HUES48 (cell line): ENCODE results near the gene TRABD.
A peak's percentile ranks its signal among the peaks of the same experiment; 100 is the strongest.
"Not testable (repeated sequence)": the region's sequence is repeated elsewhere in the genome, so short reads cannot be mapped to it uniquely, and the experiment has no call there.

Experiments used
- H3K27ac ChIP-seq: one replicate; pipeline ENCODE4 v1.7.0; 2013; ENCODE audit warnings: low read depth, low read length, inconsistent platforms
- H3K27me3 ChIP-seq: 2 replicates; pipeline ENCODE4 v1.6.1; 2013; ENCODE audit warnings: mild to moderate bottlenecking, low read length; ENCODE audit not compliant: control insufficient read depth, insufficient read depth
- H3K36me3 ChIP-seq: 2 replicates; pipeline ENCODE4 v1.6.1; 2013; ENCODE audit warnings: low read length; ENCODE audit not compliant: control insufficient read depth, insufficient read depth
- H3K4me1 ChIP-seq: 2 replicates; pipeline ENCODE4 v1.6.1; 2013; ENCODE audit warnings: mild to moderate bottlenecking, low read length; ENCODE audit not compliant: control insufficient read depth, insufficient read depth
- H3K4me3 ChIP-seq: 2 replicates; pipeline ENCODE4 v1.5.1; 2013; ENCODE audit warnings: mild to moderate bottlenecking, low read depth, low read length
- H3K9ac ChIP-seq: 2 replicates; pipeline ENCODE4 v1.6.1; 2013; ENCODE audit warnings: mild to moderate bottlenecking, low read depth, low read length, moderate library complexity
- H3K9me3 ChIP-seq: 2 replicates; pipeline ENCODE4 v1.6.1; 2013; ENCODE audit warnings: low read length; ENCODE audit not compliant: control insufficient read depth, insufficient read depth

Gene TRABD

DNA sequence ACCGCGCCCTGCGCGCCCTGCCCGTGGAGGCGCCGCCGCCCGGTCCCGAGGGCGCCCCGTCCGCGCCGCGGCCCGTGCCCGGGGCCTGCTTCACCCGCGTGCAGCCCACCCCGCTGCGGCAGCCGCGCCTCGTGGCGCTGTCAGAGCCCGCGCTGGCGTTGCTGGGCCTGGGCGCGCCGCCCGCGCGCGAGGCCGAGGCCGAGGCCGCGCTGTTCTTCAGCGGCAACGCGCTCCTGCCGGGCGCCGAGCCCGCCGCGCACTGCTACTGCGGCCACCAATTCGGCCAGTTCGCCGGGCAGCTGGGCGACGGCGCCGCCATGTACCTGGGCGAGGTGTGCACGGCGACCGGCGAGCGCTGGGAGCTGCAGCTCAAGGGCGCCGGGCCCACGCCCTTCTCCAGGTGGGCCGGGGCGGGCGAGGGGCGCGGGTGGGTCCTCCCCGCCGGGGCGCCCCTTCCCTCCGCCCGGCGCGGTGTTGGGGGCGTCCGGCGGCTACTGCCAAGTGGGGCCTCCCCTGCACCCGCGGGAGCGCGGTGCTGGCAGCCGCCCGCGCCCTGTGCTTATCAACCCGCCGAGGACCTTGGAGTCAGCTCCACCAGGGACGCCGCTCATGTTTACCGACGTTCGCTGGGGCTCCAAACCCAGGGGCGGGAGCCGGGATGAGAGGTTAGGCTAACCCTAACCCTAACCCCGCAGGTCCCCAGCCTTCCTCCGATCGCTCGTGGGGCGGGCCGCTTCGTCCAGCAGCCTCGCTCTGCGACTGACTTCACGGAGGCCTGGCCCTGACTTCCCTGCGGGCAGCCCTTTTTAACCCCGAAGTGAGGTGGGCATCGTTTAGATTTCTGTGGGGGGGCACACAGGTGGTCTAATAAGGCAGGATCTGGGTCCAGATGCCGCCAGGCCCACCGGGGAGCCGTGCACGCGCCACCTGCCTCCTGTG is 15.7 kb downstream of the TRABD start:
- H3K4me3 ChIP-seq, result peak overlapping the region; percentile 79
- peak overlapping the region; percentile 24; the same call in 1 of the 2 replicates for H3K9ac ChIP-seq

DNA sequence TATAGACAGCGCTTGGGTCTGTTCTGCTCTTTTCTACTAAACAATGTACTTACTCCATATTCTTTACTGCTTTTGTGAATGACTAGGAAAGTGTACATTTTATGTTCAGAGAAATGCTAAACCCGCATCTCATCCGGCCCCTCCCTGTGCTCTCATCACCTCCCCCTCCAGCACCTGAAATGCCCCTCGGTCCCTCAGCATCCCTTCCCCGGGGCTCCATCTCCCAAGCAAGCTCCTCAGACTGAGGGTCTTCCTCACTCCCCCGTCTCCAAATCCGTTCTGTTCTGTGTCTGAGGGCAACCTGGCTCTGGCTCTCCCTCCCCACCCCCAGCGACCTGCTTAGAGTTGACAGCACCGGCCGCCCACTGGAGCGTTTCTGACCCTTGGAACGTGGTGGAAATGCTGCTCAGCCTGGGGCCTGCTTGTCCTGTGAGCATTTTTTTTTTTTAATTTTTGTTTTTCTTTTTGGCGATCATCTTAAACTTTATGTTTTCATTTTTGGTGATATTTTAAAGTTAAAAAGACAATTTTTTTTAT is 16.5 kb downstream of the TRABD start:
- Histone ChIP-seq H3K4me3 (peak overlapping the region; percentile 79), H3K36me3 (peaks cover 26% of the 10 kb centered on the region), H3K9me3 (no peaks in the 10 kb centered on the region), H3K9ac (no peak overlapping the region), H3K27ac (no peak overlapping the region), H3K4me1 (0 out of 2 replicates have a peak, but pooled peaks cover 6% of the 10 kb centered on the region), H3K27me3 (no peaks in the 10 kb centered on the region)

More for the DNA sequence above, 15.7 kb downstream of the TRABD start:
- no peaks in the 10 kb centered on the region for H3K9me3 ChIP-seq
- H3K27ac ChIP-seq, result no peak overlapping the region
- H3K36me3 ChIP-seq, result peaks cover 30% of the 10 kb centered on the region
- H3K4me1 ChIP-seq, result 0 out of 2 replicates have a peak, but pooled peaks cover 6% of the 10 kb centered on the region
- H3K27me3 ChIP-seq, result no peaks in the 10 kb centered on the region

DNA sequence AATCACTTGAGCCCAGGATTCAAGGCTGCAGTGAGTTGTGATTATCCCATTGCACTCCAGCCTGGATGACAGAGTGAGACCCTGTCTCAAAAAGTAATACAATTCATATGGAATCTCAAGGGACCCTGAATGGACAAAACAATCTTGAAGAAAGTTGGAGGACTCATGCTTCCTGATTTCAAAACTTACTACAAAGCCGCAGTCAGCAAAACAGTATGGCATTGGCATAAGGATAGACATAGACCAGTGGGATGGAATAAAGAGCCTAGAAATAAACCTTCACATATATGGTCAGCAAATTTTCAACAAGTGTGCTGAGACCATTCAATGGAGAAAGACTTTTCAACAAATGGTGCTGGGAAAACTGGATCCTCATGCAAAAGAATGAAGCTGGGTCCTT is 17.6 kb downstream of the TRABD start:
- Histone ChIP-seq H3K36me3 (peaks cover 24% of the 10 kb centered on the region), H3K9ac (no peak overlapping the region), H3K27ac (no peak overlapping the region), H3K27me3 (no peaks in the 10 kb centered on the region), H3K9me3 (no peaks in the 10 kb centered on the region), H3K4me1 (0 out of 2 replicates have a peak, but pooled peaks cover 6% of the 10 kb centered on the region), H3K4me3 (no peak overlapping the region)

DNA sequence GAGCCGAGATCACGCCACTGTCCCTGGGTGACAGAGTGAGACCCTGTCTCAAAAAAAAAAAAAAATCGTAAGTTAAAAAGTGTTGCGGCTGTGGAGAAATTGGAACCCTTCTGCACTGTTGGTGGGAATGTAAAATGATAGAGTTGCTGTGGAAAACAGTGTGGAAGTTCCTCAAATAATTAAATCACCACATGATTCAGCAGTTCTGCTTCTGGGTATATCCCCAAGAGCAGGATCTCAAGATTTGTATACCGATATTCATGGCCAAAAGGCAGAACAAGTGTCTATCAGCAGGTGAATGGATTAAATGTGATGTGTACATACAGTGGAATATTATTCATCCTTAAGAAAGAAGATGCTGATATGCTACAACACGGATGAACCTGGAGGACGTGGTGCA is 18.9 kb downstream of the TRABD start:
- no peak overlapping the region for H3K4me3 ChIP-seq
- 0 out of 2 replicates have a peak, but pooled peaks cover 4% of the 10 kb centered on the region for H3K4me1 ChIP-seq
- no peaks in the 10 kb centered on the region for H3K27me3 ChIP-seq
- H3K36me3 ChIP-seq, result peaks cover 27% of the 10 kb centered on the region
- H3K9me3 ChIP-seq, result no peaks in the 10 kb centered on the region
- no peak overlapping the region for H3K27ac ChIP-seq
- no peak overlapping the region for H3K9ac ChIP-seq

DNA sequence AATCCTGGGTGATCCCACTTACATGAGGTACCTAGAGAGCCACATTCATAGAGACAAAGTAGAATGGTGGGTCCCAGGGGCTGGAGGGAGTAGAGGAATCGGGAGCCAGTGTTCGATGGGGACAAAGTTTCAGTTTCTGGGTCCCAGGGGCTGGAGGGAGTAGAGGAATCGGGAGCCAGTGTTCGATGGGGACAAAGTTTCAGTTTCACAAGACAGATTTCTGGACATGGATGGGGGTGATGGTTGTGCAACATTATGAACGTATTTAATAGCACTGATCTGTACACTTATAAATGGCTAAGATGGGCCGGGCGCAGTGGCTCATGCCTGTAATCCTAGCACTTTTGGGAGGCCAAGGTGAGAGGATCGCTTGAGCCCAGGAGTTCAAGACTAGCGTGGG is 19.3 kb downstream of the TRABD start:
- not testable (repeated sequence) for H3K9me3 ChIP-seq, H3K27me3 ChIP-seq, H3K27ac ChIP-seq, H3K4me1 ChIP-seq, H3K9ac ChIP-seq, H3K4me3 ChIP-seq
- H3K36me3 ChIP-seq, result peaks cover 28% of the 10 kb centered on the region

DNA sequence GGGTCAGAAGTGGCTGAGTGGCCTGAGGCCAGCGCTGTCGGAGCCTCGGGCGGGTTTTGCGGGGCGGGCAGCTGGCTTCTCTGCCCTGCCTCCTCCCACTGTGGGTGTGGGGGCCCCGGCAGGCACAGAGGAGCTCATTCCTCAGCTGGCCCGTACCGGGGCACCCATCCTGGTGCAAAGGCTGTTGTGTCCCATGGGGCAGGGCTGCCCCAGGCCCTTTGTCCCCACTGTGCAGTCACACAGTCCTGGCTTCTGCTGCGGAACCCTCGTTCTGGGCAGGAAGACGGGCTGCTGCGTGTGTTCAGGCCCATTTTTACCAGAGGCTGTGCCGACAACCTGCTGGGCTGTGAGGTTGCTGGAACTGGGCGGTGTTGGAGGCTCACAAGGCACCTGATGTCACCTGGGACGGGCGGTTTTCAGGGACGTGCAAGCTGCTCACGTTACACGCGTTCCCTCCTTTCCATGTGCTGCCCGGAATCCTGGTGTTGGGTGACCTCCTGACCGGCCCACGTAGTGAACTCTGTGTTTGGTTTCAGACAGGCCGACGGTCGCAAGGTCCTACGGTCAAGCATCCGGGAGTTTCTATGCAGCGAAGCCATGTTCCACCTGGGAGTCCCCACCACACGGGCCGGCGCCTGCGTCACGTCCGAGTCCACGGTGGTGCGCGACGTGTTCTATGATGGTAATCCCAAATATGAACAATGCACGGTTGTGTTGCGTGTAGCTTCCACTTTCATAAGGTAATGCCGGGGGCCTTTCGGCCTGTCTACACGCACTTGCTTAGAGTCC is 20.3 kb downstream of the TRABD start:
- H3K27ac ChIP-seq, result no peak overlapping the region
- H3K4me1 ChIP-seq, result no peaks in the 10 kb centered on the region
- H3K9ac ChIP-seq, result no peak overlapping the region
- H3K36me3 ChIP-seq, result peaks cover 38% of the 10 kb centered on the region
- no peaks in the 10 kb centered on the region for H3K27me3 ChIP-seq
- no peaks in the 10 kb centered on the region for H3K9me3 ChIP-seq
- H3K4me3 ChIP-seq, result no peak overlapping the region

DNA sequence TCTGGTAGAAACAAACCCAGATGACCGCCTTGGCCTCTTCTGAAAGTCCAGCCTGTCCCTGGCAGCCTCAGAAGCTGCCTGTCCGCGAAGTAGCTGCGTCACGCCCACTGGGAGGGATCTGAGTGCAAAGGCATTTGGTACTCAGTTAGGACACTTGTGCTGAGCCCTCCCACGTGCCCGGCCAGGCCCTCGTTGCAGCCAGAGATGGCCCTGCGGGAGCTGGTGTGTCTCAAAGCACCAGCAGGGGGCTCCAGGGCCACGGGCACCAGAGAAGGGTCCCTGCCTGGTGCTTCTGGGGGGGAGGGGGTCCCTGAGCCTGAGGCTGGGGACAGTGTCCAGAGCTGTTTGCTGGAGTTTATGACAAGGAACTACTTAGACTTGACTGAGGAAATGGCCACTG is 20.9 kb downstream of the TRABD start:
- Histone ChIP-seq H3K36me3 (peaks cover 42% of the 10 kb centered on the region), H3K27ac (no peak overlapping the region)

DNA sequence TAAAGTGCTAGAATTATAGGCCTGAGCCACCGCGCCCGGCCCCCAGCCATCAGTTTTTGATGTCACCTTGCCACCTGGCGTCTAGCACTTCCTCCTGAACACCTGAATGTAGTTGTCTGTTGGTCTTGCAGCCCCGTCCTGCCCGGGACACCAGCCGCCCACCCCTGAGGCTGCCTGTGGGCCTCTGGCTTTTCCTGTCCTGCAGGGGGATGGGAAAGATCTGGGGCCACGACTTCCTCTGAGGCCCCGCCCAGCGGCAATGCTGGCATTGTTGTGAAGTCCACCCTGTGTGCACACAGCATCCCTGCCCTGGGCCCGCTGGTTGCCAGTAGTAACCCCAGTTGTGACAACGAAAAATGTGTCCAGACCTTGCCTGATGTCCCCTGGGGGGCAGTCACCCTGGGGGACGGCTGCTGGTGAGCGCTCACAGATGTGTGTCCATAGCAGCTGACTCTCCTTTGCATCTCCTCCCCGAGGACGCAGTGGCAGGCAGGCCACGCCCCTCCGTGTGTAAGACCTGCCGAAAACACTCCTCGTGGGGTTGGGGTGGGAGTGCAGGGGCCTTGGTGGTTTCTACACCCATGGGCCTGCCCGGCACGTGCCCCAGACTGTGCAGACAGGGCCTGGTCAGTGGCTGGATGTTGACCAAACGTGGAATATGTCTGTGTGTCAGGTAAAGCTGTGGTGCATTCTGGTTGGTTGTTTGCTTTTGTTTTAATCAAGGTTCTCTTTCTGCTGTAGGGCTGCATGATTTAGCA is 21.8 kb downstream of the TRABD start:
- H3K36me3 ChIP-seq, result peaks cover 50% of the 10 kb centered on the region

More for the DNA sequence above, 20.9 kb downstream of the TRABD start:
- no peaks in the 10 kb centered on the region for H3K4me1 ChIP-seq
- H3K9me3 ChIP-seq, result no peaks in the 10 kb centered on the region
- H3K4me3 ChIP-seq, result no peak overlapping the region
- no peaks in the 10 kb centered on the region for H3K27me3 ChIP-seq
- no peak overlapping the region for H3K9ac ChIP-seq

DNA sequence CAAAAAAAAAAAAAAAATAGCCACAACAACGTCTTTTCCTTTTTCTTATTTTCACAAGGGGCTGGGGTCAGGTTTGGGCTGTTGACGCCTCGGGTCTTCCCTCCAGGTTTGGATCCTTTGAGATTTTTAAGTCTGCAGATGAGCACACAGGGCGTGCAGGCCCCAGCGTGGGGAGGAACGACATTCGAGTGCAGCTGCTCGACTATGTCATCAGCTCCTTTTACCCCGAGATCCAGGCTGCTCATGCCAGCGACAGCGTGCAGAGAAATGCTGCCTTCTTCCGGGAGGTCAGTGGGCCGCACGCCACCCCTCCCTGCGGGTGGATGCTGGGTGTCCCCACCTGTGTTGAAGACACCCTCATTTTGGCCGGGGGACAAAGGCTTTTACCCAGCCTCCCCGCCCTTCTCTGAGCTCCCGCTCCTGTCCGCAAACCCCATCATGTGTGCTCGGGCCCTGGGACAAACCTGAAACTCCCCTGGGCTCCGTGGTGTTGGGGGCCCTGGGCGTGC is 22.8 kb downstream of the TRABD start:
- H3K27ac ChIP-seq, result no peak overlapping the region
- H3K9me3 ChIP-seq, result no peaks in the 10 kb centered on the region
- H3K4me3 ChIP-seq, result no peak overlapping the region
- no peaks in the 10 kb centered on the region for H3K27me3 ChIP-seq
- H3K36me3 ChIP-seq, result peaks cover 51% of the 10 kb centered on the region
- H3K9ac ChIP-seq, result no peak overlapping the region
- no peaks in the 10 kb centered on the region for H3K4me1 ChIP-seq

More for the DNA sequence above, 21.8 kb downstream of the TRABD start:
- Histone ChIP-seq H3K27me3 (no peaks in the 10 kb centered on the region), H3K4me3 (no peak overlapping the region), H3K9me3 (no peaks in the 10 kb centered on the region), H3K27ac (no peak overlapping the region), H3K9ac (no peak overlapping the region), H3K4me1 (no peaks in the 10 kb centered on the region)
